ENCODE measurements around the gene CEMIP.

GRCh38 chr15:80789296-80789695, 10.1 kb downstream of the CEMIP start:
- TF ChIP-seq CTCF (IDR thresholded peaks at IDR 0.05) = no peak
- no peak for TF ChIP-seq POLR2A (IDR thresholded peaks at IDR 0.05)

All from adrenal gland (tissue), 5 donors.